OCI-LY1 (cell line): ENCODE results near the gene NF2.

Experiments
- H2AFZ ChIP-seq: fragments of 200-600 bp; sonication (generic), shearing (Covaris generic); 2 replicates; pipeline ENCODE4 v1.6.0; 2014; ENCODE audit warnings: antibody characterized with exemption, mild to moderate bottlenecking, low read length
- H3F3A ChIP-seq: fragments of 200-600 bp; sonication (generic), shearing (Covaris generic); 2 replicates; pipeline ENCODE4 v1.6.0; 2014; ENCODE audit warnings: mild to moderate bottlenecking, antibody characterized with exemption, low read length, moderate library complexity; ENCODE audit not compliant: insufficient read depth
- H3K27ac ChIP-seq: fragments of 200-600 bp; sonication (generic); 2 replicates; pipeline ENCODE4 v1.5.1; 2014; ENCODE audit warnings: low read length, mixed run types, mild to moderate bottlenecking, low read depth; ENCODE audit not compliant: poor library complexity, severe bottlenecking
- H3K27me3 ChIP-seq: fragments of 200-600 bp; sonication (generic); 2 replicates; pipeline ENCODE4 v1.6.0; 2014; ENCODE audit warnings: antibody characterized with exemption, mild to moderate bottlenecking, low read length, moderate library complexity; ENCODE audit not compliant: insufficient read depth
- H3K36me3 ChIP-seq: fragments of 200-600 bp; sonication (generic); 2 replicates; pipeline ENCODE4 v1.6.1; 2014; ENCODE audit warnings: mild to moderate bottlenecking, antibody characterized with exemption, low read length, moderate library complexity, mixed read lengths; ENCODE audit not compliant: insufficient read depth
- H3K4me1 ChIP-seq: fragments of 200-600 bp; sonication (generic); 2 replicates; pipeline ENCODE4 v1.5.1; 2014; ENCODE audit warnings: mild to moderate bottlenecking, low read length, moderate library complexity; ENCODE audit not compliant: insufficient read depth, severe bottlenecking
- H3K4me2 ChIP-seq: fragments of 200-600 bp; sonication (generic), shearing (Covaris generic); 2 replicates; pipeline ENCODE4 v1.6.1; 2014; ENCODE audit warnings: low read length
- H3K4me3 ChIP-seq: fragments of 200-600 bp; sonication (generic); 2 replicates; pipeline ENCODE4 v1.5.1; 2014; ENCODE audit warnings: low read length, low read depth, mild to moderate bottlenecking, mixed read lengths; ENCODE audit not compliant: poor library complexity, severe bottlenecking
- H3K79me2 ChIP-seq: fragments of 200-600 bp; shearing (Covaris generic); 2 replicates; pipeline ENCODE4 v1.6.1; 2016; ENCODE audit warnings: mixed run types, low read length, mixed read lengths; ENCODE audit not compliant: insufficient read depth
- H3K9ac ChIP-seq: fragments of 200-600 bp; sonication (generic), shearing (Covaris generic); 2 replicates; pipeline ENCODE4 v1.6.1; 2014; ENCODE audit warnings: mild to moderate bottlenecking, low read length, mixed read lengths
- H3K9me2 ChIP-seq: fragments of 200-600 bp; sonication (generic), shearing (Covaris generic); 2 replicates; pipeline ENCODE4 v1.6.1; 2014; ENCODE audit warnings: low read depth, mild to moderate bottlenecking, low read length, mixed read lengths
- H3K9me3 ChIP-seq: fragments of 200-600 bp; shearing (Covaris generic); 2 replicates; pipeline ENCODE4 v1.6.1; 2014; ENCODE audit warnings: low read length, mixed read lengths
- H4K20me1 ChIP-seq: fragments of 200-600 bp; sonication (generic), shearing (Covaris generic); 2 replicates; pipeline ENCODE4 v1.6.0; 2016; ENCODE audit warnings: mild to moderate bottlenecking, low read length; ENCODE audit not compliant: insufficient read depth
- EZH2 ChIP-seq: fragments of 200-600 bp; sonication (generic), shearing (Covaris generic); IDR thresholded peaks from 2 replicates; pipeline ENCODE4 v1.8.0; 2017; ENCODE audit warnings: borderline replicate concordance, mixed run types, mild to moderate bottlenecking, antibody characterized with exemption, low read length, moderate library complexity, mixed read lengths
- TF ChIP-seq, protein P1 (sequence below): fragments of 200-600 bp; sonication (generic), shearing (Covaris generic); IDR thresholded peaks from 2 replicates; pipeline ENCODE4 v1.5.1; 2017; ENCODE audit warnings: mild to moderate bottlenecking, antibody characterized with exemption, low read length, moderate library complexity, mixed read lengths

Gene NF2

DNA sequence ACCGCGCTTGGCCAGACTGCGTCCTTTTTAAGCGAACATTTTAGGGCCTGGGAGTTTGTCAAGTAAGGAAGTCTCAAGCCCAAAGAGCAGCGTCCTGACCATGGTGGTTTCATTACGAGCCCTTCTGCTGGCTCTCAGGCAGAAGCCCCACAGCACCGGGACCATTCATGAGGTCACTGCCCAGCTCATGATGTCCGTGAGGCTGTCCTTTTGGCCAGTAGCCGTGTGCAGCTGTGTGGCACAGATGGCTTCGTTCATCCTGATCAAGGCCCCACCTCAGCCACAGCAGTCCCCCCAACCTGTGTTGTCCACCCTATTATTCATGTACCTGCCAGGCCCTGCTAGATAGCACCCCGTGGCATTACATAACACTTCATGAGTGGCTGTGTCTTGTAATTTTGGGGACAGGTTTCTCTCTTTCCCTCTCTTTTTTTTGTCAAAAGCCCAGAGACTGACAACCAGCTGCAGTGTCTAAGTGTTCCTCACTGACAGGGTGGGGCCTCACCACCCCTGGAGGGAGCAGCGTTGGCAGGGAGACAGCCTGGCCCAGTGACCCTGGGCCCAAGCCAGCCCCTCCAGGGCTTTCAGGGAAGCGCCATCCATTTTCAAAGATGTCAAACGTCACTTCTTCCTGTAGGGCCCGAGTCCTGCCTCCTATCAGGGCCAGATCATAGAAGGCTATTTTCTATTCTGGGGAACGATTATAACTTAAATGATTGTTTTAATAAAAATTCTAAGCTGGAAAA lies 94.6 kb downstream of the NF2 start:
- H3K9me3 ChIP-seq: no peaks in the 10 kb centered on the region
- H3K79me2 ChIP-seq: no peaks in the 10 kb centered on the region
- H3K27ac ChIP-seq: no peak overlapping the region
- H3K27me3 ChIP-seq: no peaks in the 10 kb centered on the region
- H3K4me2 ChIP-seq: no peak overlapping the region
- no peaks in the 10 kb centered on the region for H4K20me1 ChIP-seq
- no peak overlapping the region for H3K9ac ChIP-seq
- H3K9me2 ChIP-seq: no peaks in the 10 kb centered on the region
- H3K4me3 ChIP-seq: no peak overlapping the region
- peaks cover 6% of the 10 kb centered on the region for H3K4me1 ChIP-seq
- H3F3A ChIP-seq: no peaks in the 10 kb centered on the region
- TF ChIP-seq EZH2: no peak
- TF ChIP-seq, protein P1, sequence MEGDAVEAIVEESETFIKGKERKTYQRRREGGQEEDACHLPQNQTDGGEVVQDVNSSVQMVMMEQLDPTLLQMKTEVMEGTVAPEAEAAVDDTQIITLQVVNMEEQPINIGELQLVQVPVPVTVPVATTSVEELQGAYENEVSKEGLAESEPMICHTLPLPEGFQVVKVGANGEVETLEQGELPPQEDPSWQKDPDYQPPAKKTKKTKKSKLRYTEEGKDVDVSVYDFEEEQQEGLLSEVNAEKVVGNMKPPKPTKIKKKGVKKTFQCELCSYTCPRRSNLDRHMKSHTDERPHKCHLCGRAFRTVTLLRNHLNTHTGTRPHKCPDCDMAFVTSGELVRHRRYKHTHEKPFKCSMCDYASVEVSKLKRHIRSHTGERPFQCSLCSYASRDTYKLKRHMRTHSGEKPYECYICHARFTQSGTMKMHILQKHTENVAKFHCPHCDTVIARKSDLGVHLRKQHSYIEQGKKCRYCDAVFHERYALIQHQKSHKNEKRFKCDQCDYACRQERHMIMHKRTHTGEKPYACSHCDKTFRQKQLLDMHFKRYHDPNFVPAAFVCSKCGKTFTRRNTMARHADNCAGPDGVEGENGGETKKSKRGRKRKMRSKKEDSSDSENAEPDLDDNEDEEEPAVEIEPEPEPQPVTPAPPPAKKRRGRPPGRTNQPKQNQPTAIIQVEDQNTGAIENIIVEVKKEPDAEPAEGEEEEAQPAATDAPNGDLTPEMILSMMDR: no peak
- peaks cover 20% of the 10 kb centered on the region for H3K36me3 ChIP-seq
- no peak overlapping the region for H2AFZ ChIP-seq

DNA sequence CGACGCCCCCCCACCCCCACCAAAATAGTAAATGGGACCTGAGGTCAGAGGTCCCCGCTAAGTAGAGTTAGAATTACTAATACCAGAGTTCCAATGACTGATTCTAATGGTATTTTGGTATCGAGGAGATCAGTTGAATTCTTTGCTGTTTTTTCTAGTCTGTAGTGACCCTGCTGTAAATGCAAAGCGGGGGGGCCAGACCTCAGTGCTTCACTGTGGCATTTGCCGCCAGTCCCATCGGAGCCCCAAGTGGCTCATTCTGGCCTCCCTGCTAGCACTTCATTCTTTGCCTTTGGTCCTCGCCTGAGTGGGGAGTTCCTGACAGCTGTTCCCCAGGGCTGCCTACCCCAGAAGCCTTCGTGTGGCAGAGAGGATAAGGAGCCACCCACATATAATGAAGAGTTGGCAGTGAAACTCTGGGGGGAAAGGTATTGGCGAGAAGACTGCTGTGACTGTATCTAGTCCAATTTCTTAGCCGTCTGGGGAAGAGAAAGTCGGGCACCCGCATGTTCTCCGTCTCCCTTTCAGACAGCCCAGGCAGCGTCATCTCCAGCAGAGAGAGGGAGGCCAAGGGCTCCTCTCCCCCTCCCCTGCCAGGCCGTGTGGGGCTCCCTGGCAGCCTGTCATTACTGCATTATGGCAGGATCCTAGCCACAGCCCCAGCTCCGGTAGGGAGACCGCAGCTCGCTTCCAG lies 96.9 kb downstream of the NF2 start:
- no peaks in the 10 kb centered on the region for H3K27me3 ChIP-seq
- no peak overlapping the region for H3K9ac ChIP-seq
- no peak overlapping the region for H2AFZ ChIP-seq
- no peaks in the 10 kb centered on the region for H3K79me2 ChIP-seq
- no peak overlapping the region for H3K27ac ChIP-seq
- H3K4me3 ChIP-seq: no peak overlapping the region
- H3K36me3 ChIP-seq: peaks cover 4% of the 10 kb centered on the region; the same call in 1 of the 2 replicates
- no peak for TF ChIP-seq EZH2
- TF ChIP-seq, protein P1: no peak
- H3K4me1 ChIP-seq: peaks cover 22% of the 10 kb centered on the region
- no peaks in the 10 kb centered on the region for H3K9me3 ChIP-seq
- no peaks in the 10 kb centered on the region for H3F3A ChIP-seq
- H4K20me1 ChIP-seq: no peaks in the 10 kb centered on the region
- no peaks in the 10 kb centered on the region for H3K9me2 ChIP-seq
- H3K4me2 ChIP-seq: no peak overlapping the region

DNA sequence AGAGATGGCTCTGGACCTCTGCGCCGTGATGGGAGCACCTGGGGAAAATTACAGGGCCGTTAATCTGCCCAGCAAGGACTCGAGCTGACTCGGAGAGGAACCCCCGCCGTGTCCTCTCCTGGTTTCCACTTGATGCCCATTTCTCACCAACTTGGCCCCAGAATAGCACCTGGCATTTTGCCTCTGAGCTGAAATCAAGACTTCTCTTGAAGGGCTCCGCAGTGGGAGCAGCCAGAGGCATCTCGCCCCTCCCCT lies 97.4 kb downstream of the NF2 start:
- H3K4me2 ChIP-seq: no peak overlapping the region
- no peaks in the 10 kb centered on the region for H3K79me2 ChIP-seq
- H3F3A ChIP-seq: no peaks in the 10 kb centered on the region
- H3K27me3 ChIP-seq: no peaks in the 10 kb centered on the region; the same call in 1 of the 2 replicates
- no peaks in the 10 kb centered on the region for H4K20me1 ChIP-seq
- no peaks in the 10 kb centered on the region for H3K9me3 ChIP-seq
- H3K4me3 ChIP-seq: no peak overlapping the region
- H3K9me2 ChIP-seq: no peaks in the 10 kb centered on the region
- TF ChIP-seq, protein P1: no peak
- no peak for TF ChIP-seq EZH2
- peaks cover 4% of the 10 kb centered on the region; the same call in 1 of the 2 replicates for H3K36me3 ChIP-seq
- H3K9ac ChIP-seq: no peak overlapping the region
- H3K4me1 ChIP-seq: peaks cover 22% of the 10 kb centered on the region
- H3K27ac ChIP-seq: no peak overlapping the region
- H2AFZ ChIP-seq: no peak overlapping the region
